H9 (cell line): ENCODE results near the gene FHOD3. TPM values are rescaled to one million over a fixed set of nuclear protein-coding genes. Genes with fewer than 3 reads are reported as not detected.

Experiments used
- DNase-seq: peaks from one replicate; pipeline ENCODE4 v3.0.0-alpha.2; 2017
- H2AFZ ChIP-seq: one replicate; pipeline ENCODE4 v1.6.1; 2013; ENCODE audit warnings: mild to moderate bottlenecking, low read length, control low read depth, moderate library complexity
- H2AK5ac ChIP-seq: 2 replicates; pipeline ENCODE4 v1.6.1; 2013; ENCODE audit warnings: low read length, control low read depth, mixed read lengths; ENCODE audit not compliant: insufficient read length
- H2BK120ac ChIP-seq: one replicate; pipeline ENCODE4 v1.6.1; 2013; ENCODE audit warnings: low read depth, mild to moderate bottlenecking, low read length, control low read depth, inconsistent platforms; ENCODE audit not compliant: poor library complexity, severe bottlenecking
- H2BK12ac ChIP-seq: 2 replicates; pipeline ENCODE4 v1.6.1; 2013; ENCODE audit warnings: low read length, control low read depth, mixed read lengths, low read depth; ENCODE audit not compliant: insufficient read length
- H2BK15ac ChIP-seq: 2 replicates; pipeline ENCODE4 v1.6.1; 2013; ENCODE audit warnings: low read depth, low read length, control low read depth
- H2BK20ac ChIP-seq: one replicate; pipeline ENCODE4 v1.6.1; 2013; ENCODE audit warnings: low read depth, mild to moderate bottlenecking, low read length, control low read depth, inconsistent platforms; ENCODE audit not compliant: poor library complexity, severe bottlenecking
- H2BK5ac ChIP-seq: 2 replicates; pipeline ENCODE4 v1.6.1; 2013; ENCODE audit warnings: low read length, control low read depth, mixed read lengths; ENCODE audit not compliant: insufficient read length
- H3K14ac ChIP-seq: 2 replicates; pipeline ENCODE4 v1.6.1; 2013; ENCODE audit warnings: low read length, control low read depth; ENCODE audit not compliant: insufficient read depth
- H3K18ac ChIP-seq: 2 replicates; pipeline ENCODE4 v1.6.1; 2013; ENCODE audit warnings: low read depth, mild to moderate bottlenecking, mixed read lengths, low read length, control low read depth; ENCODE audit not compliant: insufficient read length
- H3K23ac ChIP-seq: 2 replicates; pipeline ENCODE4 v1.6.1; 2013; ENCODE audit warnings: low read length, control low read depth, mixed read lengths, low read depth; ENCODE audit not compliant: insufficient read length
- H3K23me2 ChIP-seq: 2 replicates; pipeline ENCODE4 v1.6.1; 2013; ENCODE audit warnings: low read depth, mild to moderate bottlenecking, mixed read lengths, low read length, control low read depth; ENCODE audit not compliant: insufficient read length, poor library complexity, severe bottlenecking
- H3K27ac ChIP-seq: 2 replicates; pipeline ENCODE4 v1.5.1; 2013; ENCODE audit warnings: low read length, control low read depth, mixed read lengths, low read depth; ENCODE audit not compliant: insufficient read length
- H3K27me3 ChIP-seq: 2 replicates; pipeline ENCODE4 v1.6.1; 2013; ENCODE audit warnings: low read length, control low read depth, inconsistent platforms; ENCODE audit not compliant: insufficient read depth
- H3K4ac ChIP-seq: 2 replicates; pipeline ENCODE4 v1.6.1; 2013; ENCODE audit warnings: low read depth, mild to moderate bottlenecking, control low read depth, inconsistent platforms, low read length, moderate library complexity
- H3K4me1 ChIP-seq: 2 replicates; pipeline ENCODE4 v1.6.1; 2013; ENCODE audit warnings: low read length, control low read depth, inconsistent platforms; ENCODE audit not compliant: insufficient read depth
- H3K4me2 ChIP-seq: 2 replicates; pipeline ENCODE4 v1.6.1; 2013; ENCODE audit warnings: low read length, control low read depth, mixed read lengths; ENCODE audit not compliant: insufficient read length, insufficient read depth
- H3K56ac ChIP-seq: 2 replicates; pipeline ENCODE4 v1.6.1; 2013; ENCODE audit warnings: low read depth, mild to moderate bottlenecking, mixed read lengths, low read length, control low read depth; ENCODE audit not compliant: insufficient read length
- H3K79me1 ChIP-seq: 2 replicates; pipeline ENCODE4 v1.6.1; 2013; ENCODE audit warnings: low read depth, mild to moderate bottlenecking, moderate library complexity, low read length, control low read depth, inconsistent platforms; ENCODE audit not compliant: insufficient read depth, poor library complexity, severe bottlenecking
- H3K79me2 ChIP-seq: 2 replicates; pipeline ENCODE4 v1.6.1; 2013; ENCODE audit warnings: low read length, control low read depth, inconsistent platforms; ENCODE audit not compliant: insufficient read depth
- H3K9ac ChIP-seq: 2 replicates; pipeline ENCODE4 v1.6.1; 2013; ENCODE audit warnings: low read length, control low read depth, mixed read lengths; ENCODE audit not compliant: insufficient read length; ENCODE audit errors: extremely low read depth
- H3K9me3 ChIP-seq: one replicate; pipeline ENCODE4 v1.6.1; 2013; ENCODE audit warnings: low read depth, low read length, inconsistent platforms; ENCODE audit not compliant: control insufficient read depth
- H3T11ph ChIP-seq: one replicate; pipeline ENCODE4 v1.6.1; 2013; ENCODE audit warnings: mild to moderate bottlenecking, low read length, control low read depth, inconsistent platforms
- H4K20me1 ChIP-seq: one replicate; pipeline ENCODE4 v1.6.1; 2013; ENCODE audit not compliant: control insufficient read depth, insufficient read length, insufficient read depth
- H4K5ac ChIP-seq: 2 replicates; pipeline ENCODE4 v1.6.1; 2013; ENCODE audit warnings: low read depth, mild to moderate bottlenecking, mixed read lengths, low read length, control low read depth; ENCODE audit not compliant: insufficient read length
- H4K8ac ChIP-seq: replicated peaks from 2 replicates; pipeline ENCODE4 v1.6.1; 2013; ENCODE audit warnings: low read length, control low read depth, mixed read lengths, low read depth; ENCODE audit not compliant: insufficient read length
- H4K91ac ChIP-seq: 2 replicates; pipeline ENCODE4 v1.6.1; 2013; ENCODE audit warnings: low read depth, mild to moderate bottlenecking, moderate library complexity, mixed read lengths, low read length, control low read depth; ENCODE audit not compliant: insufficient read length
- H3K27ac Mint-ChIP-seq, 3 experiments: 2 replicates in 2 of 3; 3 replicates in 1 of 3; pipeline ENCODE4 v1.8.0; 2020 to 2021; ENCODE audit warnings: mixed read lengths in 3 of 3, mild to moderate bottlenecking in 1 of 3, moderate library complexity in 1 of 3
- H3K27me3 Mint-ChIP-seq: 2 replicates; pipeline ENCODE4 v1.8.0; 2021; ENCODE audit warnings: low read depth, mild to moderate bottlenecking, moderate library complexity, mixed read lengths
- H3K36me3 Mint-ChIP-seq, 3 experiments: 2 replicates in 2 of 3; 3 replicates in 1 of 3; pipeline ENCODE4 v1.8.0; 2020 to 2021; ENCODE audit warnings: low read depth in 3 of 3, mixed read lengths in 3 of 3; ENCODE audit not compliant: insufficient read depth in 1 of 3
- H3K4me1 Mint-ChIP-seq, 2 experiments: 2 replicates each; pipeline ENCODE4 v1.8.0; 2020; ENCODE audit warnings: mixed read lengths in 2 of 2
- H3K4me3 Mint-ChIP-seq, 2 experiments: 2 replicates in 1 of 2; 3 replicates in 1 of 2; pipeline ENCODE4 v1.8.0; 2020 to 2021; ENCODE audit warnings: mild to moderate bottlenecking in 2 of 2, mixed read lengths in 2 of 2, moderate library complexity in 1 of 2
- H3K9me3 Mint-ChIP-seq, 2 experiments: 2 replicates in 1 of 2; 3 replicates in 1 of 2; pipeline ENCODE4 v1.8.0; 2020; ENCODE audit warnings: mild to moderate bottlenecking in 2 of 2, mixed read lengths in 2 of 2, moderate library complexity in 1 of 2
- WGBS: extraction: QIAGEN DNeasy Blood & Tissue Kit; methylation state at CpG from one replicate; pipeline ENCODE4 v1.1.7; 2013; ENCODE audit warnings: missing lambda C conversion rate, low lambda C conversion rate, mixed read lengths; ENCODE audit not compliant: insufficient read length; ENCODE audit errors: extremely low coverage; 5-methylcytosine and 5-hydroxymethylcytosine counted together
- total RNA-seq: library from RNA; stranded (reverse); gene quantifications from 2 replicates; pipeline ENCODE4 v1.2.1, GENCODE V29; 2021
- TF ChIP-seq, protein P1 (sequence below): fragments of 200-600 bp; sonication (generic); conservative IDR thresholded peaks from 3 replicates; pipeline ENCODE4 v1.8.0; 2021; ENCODE audit warnings: antibody characterized with exemption, mild to moderate bottlenecking

The FHOD3 gene
- total RNA-seq, 1 experiment from 2014 or later: 8.0 TPM

DNA sequence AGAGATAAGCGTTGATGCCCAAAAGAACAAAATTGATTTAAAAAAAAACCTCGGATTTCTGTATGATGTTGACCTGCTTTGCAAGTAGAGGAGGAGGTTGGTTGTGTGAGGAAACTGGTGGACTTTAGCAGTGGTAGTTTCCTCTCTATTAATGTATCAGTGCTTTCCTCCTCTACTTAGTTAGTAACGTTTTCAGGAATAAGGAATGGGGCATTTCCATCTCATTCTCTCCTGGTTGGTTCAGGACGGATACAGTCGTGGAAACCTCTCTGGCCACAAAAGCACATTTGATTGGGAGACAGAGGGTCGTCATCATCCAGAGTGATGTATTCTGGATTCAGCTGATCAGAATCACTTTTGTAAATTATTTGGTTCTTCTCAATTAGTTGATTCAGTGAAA lies 1.5 kb downstream of the FHOD3 start:
- no peaks in the 10 kb centered on the region for H4K20me1 ChIP-seq
- no peak overlapping the region for H4K5ac ChIP-seq
- H4K91ac ChIP-seq: no peak overlapping the region
- TF ChIP-seq, protein P1, sequence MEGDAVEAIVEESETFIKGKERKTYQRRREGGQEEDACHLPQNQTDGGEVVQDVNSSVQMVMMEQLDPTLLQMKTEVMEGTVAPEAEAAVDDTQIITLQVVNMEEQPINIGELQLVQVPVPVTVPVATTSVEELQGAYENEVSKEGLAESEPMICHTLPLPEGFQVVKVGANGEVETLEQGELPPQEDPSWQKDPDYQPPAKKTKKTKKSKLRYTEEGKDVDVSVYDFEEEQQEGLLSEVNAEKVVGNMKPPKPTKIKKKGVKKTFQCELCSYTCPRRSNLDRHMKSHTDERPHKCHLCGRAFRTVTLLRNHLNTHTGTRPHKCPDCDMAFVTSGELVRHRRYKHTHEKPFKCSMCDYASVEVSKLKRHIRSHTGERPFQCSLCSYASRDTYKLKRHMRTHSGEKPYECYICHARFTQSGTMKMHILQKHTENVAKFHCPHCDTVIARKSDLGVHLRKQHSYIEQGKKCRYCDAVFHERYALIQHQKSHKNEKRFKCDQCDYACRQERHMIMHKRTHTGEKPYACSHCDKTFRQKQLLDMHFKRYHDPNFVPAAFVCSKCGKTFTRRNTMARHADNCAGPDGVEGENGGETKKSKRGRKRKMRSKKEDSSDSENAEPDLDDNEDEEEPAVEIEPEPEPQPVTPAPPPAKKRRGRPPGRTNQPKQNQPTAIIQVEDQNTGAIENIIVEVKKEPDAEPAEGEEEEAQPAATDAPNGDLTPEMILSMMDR: no peak
- H3K18ac ChIP-seq: no peak overlapping the region
- Mint-ChIP-seq H3K27me3 (peaks cover 35% of the 10 kb centered on the region), H3K36me3 (peaks cover 0 to 3% (median 0%) of the 10 kb centered on the region in 3 experiments; a peak in 3 of 7 replicates), H3K4me3 (peak overlapping the region; percentile 55 to 71), H3K27ac (no peak overlapping the region), H3K9me3 (no peaks in the 10 kb centered on the region), H3K4me1 (peaks cover 9 to 24% of the 10 kb centered on the region in 2 experiments)
- H3K4ac ChIP-seq: no peak overlapping the region
- H2BK12ac ChIP-seq: no peak overlapping the region
- H3K27ac ChIP-seq: no peak overlapping the region
- no peaks in the 10 kb centered on the region for H3K79me2 ChIP-seq
- no peak overlapping the region for H2AFZ ChIP-seq
- H2BK5ac ChIP-seq: no peak overlapping the region
- no peak overlapping the region for H3K23ac ChIP-seq
- WGBS: no CpG with 5 or more reads among the region's 6 CpGs
- no peak overlapping the region for H3K4me2 ChIP-seq
- no peaks in the 10 kb centered on the region for H3K4me1 ChIP-seq
- H2BK15ac ChIP-seq: no peak overlapping the region
- H3K23me2 ChIP-seq: peaks cover 20% of the 10 kb centered on the region
- H2AK5ac ChIP-seq: no peak overlapping the region
- H3K79me1 ChIP-seq: no peaks in the 10 kb centered on the region
- peaks cover 19% of the 10 kb centered on the region for H3K27me3 ChIP-seq
- H3T11ph ChIP-seq: no peak overlapping the region
- DNase-seq: no peak
- H3K14ac ChIP-seq: no peak overlapping the region
- H2BK20ac ChIP-seq: no peak overlapping the region
- H3K9ac ChIP-seq: no peak overlapping the region
- H4K8ac ChIP-seq: no peak overlapping the region
- no peak overlapping the region for H3K56ac ChIP-seq
- H3K9me3 ChIP-seq: no peaks in the 10 kb centered on the region
- H2BK120ac ChIP-seq: no peak overlapping the region
